Panc1 (cell line): Measurements from ENCODE around the gene IBA57.

Experiments
- POLR2AphosphoS5 ChIP-seq: IDR thresholded peaks from 2 replicates; pipeline ENCODE4 v1.6.1; 2012; ENCODE audit warnings: mild to moderate bottlenecking, low read depth, low read length, moderate library complexity
- TF ChIP-seq, protein P1 (sequence below): fragments of 450-650 bp; IDR thresholded peaks from 2 replicates; pipeline ENCODE4 v1.5.1; 2017; ENCODE audit warnings: mild to moderate bottlenecking

DNA sequence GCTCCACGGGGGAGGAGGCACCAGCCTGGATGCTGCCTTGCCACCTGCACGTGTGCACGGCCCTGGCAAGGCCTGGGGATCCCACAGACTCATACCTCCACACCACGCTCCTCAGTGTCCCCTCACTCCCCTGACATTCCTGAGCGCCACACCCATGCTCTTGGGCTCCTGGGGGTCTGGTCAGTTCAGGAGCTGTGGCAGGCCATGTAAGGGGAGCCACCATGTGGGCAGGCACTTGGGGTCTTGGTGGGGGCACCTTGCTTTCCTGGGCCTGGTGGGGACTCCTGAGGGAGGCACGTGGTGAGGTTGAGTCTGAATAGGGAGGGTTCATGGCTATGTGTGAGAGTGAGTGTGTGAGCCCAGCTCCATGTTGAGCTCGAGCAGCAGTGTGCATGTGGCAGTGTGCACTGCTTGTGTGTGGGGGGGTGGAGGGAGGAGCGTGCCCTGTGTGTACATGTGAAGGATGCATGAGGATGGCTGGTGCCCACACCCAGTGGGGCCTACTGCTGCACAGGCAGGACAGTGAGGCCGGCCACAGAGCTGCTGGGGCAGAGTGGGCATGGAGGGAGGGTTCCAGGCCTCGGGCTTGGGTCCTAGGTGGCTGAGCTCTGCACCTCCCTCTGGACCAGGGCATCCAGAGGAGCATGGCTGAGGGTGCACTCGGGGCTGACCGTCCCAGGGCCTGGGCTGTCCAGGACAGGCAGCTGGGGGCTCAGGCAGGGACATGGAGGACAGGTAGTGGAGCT lies 14.3 kb upstream of the IBA57 start:
- no peak for TF ChIP-seq POLR2AphosphoS5
- TF ChIP-seq, protein P1, sequence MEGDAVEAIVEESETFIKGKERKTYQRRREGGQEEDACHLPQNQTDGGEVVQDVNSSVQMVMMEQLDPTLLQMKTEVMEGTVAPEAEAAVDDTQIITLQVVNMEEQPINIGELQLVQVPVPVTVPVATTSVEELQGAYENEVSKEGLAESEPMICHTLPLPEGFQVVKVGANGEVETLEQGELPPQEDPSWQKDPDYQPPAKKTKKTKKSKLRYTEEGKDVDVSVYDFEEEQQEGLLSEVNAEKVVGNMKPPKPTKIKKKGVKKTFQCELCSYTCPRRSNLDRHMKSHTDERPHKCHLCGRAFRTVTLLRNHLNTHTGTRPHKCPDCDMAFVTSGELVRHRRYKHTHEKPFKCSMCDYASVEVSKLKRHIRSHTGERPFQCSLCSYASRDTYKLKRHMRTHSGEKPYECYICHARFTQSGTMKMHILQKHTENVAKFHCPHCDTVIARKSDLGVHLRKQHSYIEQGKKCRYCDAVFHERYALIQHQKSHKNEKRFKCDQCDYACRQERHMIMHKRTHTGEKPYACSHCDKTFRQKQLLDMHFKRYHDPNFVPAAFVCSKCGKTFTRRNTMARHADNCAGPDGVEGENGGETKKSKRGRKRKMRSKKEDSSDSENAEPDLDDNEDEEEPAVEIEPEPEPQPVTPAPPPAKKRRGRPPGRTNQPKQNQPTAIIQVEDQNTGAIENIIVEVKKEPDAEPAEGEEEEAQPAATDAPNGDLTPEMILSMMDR, result no peak
